Stimulated activated CD8-positive, alpha-beta memory T cell treated with anti-CD3 and anti-CD28 coated beads, Interleukin-7, amount 100 ng/mL, for 4 hours (primary cell): ENCODE measurements around the gene LZIC.
"Not testable (repeated sequence)": the region's sequence is repeated elsewhere in the genome, so short reads cannot be mapped to it uniquely, and the experiment has no call there.

Source experiments
- DNase-seq, 2 donors: peaks; one replicate each; pipeline ENCODE4 v3.0.0-alpha.2; 2020; ENCODE audit warnings: low read depth in 2 of 2

LZIC gene

DNA sequence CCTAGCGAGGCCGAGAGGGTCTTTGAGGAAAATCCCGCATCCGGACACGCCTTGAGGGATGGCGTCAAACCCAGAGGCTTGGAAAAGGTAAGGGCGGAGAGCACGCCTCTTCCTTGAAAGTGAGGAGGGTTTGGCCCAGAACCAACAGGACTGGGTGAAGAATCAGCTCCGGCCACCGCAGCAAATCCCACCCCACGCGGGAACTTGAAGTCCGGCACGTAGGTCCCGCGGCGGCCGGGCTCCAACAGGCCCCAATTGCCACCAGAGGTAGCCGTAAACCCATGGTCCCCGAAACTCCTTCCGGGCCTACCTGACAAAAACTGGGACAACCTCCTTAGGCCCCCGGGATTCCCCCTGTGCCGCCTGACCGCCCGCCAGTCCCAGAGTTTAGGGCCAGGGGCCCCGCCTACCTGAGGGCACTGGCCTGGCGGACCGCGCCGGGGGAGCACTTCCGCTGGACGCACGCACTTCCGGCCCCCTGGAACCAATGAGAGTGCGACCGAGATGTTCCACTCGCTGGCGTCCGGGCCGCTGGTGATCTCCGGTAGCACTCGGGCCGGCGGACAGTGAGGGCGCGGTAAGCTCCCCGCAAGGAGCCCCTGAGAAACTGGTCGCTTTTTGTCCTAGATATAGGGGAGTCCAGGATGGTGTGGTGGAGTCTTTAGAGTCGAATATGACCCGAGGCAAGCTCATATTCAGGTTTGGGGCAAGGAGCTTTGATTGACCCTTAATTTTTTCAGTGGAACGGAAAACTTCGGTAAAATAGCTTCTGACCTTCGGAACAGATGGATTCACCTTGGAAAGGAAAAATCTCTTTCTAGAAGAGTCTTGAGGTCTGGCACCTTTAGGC lies at the start of gene LZIC, which contains the start of gene NMNAT1:
Gene LZIC (minus strand): TSS at position 453 of the 850 bp plus-strand sequence. CDS start 6,772 bp downstream, outside the sequence.
Gene NMNAT1 (plus strand): TSS at position 537 of the 850 bp plus-strand sequence. CDS start 28,599 bp downstream, outside the sequence.
- DNase-seq: peak; percentile 74 to 85

DNA sequence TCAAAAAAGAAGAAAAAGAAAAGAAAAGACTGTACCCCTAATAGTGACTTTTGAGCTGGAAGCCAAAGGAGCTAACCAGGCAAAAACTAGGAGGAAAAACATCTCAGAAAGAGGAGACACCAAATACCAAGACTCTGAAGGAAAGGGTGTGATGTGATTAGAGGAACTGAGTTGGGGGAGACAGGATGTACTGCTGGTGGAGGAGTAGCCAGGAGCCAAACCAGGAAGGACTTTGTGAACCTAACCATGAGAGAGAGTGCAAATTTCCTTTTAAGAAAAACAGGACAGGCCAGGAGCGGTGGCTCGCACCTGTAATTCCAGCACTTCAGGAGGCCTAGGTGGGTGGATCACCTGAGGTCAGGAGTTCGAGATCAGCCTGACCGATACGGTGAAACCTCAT lies 49.7 kb upstream of the LZIC start:
- no peak for DNase-seq

DNA sequence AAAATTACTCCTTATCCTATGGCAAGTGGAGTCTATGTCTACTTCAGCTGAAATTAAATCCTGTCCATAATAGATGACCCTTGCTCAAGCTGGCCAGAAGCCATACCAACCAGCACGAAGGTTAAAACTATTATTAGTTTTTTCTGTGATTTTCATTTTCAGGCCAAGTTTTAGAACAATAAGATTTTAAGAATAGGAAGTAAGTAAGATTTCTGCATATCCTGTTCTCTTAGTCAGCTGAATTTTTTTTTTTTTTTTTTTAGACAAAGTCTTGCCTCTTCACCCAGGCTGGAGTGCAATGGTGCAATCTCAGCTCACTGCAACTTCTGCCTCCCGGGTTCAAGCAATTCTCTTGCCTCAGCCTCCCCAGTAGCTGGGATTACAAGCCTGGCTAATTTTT lies 47.8 kb upstream of the LZIC start:
- DNase-seq: no peak

DNA sequence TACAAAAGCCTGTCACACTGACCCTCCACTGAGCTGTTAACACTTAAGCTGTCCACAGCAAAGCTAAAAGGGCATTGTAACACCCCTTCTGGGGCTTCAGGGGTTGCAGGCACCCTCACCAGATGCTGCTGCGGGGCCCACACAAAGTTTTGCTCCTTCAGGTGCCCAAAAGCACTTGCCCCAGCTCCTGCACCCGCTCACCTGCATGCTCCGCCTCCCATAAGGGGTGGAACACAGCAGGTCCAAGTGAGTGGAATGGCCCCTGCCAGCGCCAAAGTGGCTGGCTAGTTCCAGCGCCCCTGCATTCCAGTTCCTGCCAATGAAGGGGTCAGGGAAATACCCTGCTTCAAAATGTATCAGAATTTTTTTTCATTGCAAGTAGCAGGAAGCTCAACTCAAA lies 46.6 kb upstream of the LZIC start:
- DNase-seq: no peak

DNA sequence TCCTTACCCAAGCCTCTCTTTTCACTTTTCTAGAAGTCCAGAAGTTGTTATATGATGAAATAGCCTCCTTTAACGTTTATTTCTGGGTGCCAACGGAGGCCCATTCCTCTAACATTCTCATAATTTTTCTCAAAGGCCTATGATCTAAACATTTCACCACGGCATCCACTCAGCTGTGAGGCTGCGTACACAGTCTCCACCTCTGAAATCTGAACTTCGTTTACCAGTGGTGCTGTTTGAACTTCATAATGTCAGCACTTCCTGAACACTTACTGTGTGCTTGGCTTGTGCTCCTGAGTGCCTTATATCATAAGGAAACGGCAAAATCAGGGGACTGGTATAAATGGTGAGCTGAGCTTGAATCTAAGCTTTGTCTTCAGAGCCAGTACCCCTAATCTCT lies 41.8 kb upstream of the LZIC start:
- no peak for DNase-seq

DNA sequence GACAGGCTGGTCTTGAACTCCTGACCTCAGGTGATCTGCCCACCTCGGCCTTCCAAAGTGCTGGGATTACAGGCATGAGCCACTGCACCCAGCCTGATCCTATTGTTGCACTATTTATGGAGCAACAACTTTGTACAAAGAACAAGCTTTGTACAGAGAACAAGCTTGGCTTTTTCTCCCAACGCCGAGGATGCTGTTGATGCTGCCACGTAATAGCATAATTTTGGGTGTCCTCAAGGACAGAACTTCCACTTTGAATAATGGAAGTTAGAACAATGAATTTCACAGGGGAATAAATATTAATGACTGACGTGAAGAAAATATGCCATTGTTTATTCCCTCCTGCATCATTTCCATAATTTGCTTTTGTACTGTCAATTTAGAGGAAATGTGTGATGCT lies 41.1 kb upstream of the LZIC start:
- no peak for DNase-seq

DNA sequence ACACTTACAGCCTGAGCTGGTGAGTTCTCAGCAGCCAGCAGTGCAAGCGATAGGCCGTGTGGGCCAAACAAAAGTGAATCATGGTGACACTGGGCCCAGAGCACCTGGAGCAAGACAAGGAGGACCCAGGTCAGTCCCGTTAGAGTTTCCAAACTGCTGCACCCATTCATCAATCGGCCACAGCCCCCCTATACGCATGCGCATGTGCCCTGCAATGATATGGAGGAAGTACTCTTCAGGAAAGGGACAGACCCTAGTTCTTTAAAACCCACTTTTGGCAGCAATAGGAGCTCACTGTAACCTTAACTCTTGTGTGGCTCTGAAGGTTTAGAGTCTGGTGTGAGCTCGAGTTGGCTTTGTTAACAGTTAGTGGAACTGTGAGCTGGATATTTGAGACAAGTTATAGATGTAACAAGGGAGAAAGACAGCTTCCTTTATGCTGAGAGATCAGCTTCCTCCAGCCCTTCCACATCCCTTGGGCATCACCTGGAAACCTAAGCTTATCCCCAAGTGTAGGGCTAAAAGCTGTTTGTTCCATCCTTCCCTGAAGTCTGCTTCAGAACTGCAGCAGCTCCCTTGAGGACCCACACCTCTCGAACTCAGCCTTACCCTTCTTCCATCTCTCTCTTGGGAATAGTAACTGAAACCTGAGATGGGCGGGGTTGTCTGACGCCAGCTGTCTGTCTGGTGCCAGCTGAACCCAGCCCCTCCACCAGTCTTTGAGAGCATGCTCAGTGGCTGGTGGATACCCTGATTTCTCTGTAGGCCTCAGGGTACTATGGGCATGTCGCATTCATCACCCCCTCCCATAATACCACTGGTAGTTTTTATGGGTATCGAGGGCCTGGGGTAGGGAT lies 17.7 kb upstream of the LZIC start:
- DNase-seq: no peak

DNA sequence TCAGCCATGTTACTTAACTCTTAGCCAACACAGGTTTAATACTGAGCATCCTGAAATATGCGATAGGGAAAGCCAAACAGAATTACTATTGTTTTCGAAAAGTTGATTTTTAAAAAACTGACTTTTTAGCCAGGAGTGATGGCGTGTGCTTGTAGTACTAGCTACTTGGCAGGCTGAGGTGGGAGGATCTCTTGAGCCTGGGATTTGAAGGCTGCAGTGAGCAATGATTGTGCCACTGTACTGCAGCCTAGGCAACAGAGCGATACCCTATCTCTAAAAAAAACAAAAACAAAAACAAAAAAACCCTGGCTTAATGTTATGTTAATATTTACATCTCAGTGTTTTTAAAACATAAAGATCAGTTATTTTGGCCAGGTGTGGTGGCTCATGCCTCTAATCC lies 16.8 kb upstream of the LZIC start:
- DNase-seq: no peak

DNA sequence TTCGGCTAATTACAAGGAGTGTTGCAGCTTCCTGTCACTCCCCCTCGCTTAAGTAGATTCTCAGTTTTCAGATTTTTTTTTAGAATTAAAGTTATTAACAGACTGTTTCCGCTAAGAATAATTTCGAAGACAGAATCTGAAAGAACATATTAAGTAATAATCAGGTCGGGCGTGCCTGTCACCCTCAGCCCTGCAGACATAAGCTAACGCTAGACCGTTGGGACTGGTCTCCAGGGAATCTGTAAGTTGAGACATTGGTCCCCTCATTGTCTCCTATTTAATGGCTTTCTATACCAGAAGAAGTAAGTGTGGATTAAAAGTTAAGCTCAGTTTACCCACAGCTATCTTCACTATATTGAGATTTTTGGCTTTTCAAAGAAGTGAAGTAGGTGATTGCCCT lies 14.5 kb upstream of the LZIC start:
- no peak for DNase-seq

DNA sequence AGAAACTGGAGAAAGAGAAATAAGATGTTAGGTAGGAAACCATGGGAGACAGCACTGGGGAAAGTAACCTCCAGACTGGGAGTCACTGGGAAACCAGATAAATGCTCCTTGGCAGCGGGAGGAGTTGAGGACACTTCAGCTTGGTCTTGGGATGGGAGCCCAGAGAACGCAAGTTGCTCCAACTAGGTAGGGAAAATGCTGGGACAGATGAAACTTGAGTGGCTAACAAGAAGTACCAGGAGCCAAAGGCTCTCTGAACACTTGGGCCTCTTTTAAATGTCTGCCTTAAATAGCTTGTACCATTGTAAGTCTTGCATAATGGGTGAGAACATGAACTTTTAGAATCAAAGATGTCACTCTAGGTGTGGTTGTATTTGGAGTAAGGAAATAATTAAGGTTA lies 3.1 kb upstream of the LZIC start:
- no peak for DNase-seq

DNA sequence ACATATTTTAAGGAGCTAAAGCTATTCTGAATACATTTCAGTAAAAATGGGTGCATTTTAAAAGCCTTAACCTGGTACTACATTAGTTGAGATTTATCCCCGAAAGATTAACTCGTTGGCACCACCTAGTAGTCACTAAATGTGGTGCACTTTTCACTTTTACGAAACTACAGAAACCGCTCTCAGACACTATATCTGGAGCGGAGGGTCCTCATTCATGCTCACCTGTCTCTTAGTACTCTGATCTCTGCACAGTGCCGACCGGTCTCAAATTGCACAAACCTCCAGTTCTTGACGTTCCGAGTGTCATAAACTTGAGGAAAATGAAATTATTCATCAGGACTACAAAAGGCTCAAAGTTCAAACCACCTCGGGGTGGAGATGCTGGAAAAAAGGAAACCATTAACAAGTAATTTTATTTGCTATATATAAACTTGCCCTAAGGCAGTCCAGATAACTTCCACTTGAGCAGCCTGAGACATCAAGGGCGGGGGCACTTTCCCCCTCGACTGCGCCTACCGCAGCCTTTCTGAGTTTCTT lies 722 bp downstream of the LZIC start:
- DNase-seq: no peak

DNA sequence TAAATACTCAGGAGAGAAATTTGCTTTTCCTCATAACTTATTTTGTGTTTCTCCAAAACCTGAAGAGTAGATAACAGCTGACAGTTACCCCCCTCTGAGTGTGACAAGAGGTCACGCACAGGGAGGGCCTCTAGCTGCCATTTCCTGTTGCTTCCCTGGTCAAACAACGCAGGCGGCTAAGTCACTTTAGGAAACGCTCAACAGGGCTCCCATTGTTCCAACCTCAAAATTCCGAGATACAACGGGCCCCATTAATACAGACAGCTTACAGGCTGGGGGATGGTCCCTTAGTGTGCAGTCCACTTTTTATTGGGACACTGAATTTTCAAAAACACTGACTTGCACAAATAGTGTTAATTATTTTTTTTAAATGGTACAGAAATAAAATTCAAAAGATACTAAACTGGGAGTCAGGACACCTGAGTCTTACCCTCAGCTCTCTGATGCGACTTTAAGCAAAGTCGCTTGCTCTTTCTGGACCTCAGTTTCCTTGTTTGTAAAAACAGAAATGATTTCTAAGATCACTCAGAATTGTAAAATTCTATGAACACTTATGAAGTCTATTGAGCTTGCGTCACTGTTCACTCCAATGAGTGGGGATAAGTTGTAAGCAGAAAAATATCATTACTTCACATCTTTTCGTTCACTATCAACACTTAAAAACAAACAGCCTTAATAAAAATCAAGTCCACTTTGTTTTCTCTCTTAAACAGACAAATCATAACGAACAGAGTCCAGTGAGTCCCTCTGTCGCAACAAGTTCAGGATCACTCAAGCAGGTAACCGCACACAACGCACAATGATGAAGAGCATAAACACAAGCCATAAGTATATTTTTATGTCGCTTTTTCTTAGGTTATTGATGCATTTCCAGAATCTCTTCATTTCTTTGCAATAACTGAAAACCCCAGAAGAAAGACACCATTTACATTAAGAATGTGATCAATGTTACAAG lies 13.5 kb downstream of the LZIC start:
- no peak for DNase-seq

DNA sequence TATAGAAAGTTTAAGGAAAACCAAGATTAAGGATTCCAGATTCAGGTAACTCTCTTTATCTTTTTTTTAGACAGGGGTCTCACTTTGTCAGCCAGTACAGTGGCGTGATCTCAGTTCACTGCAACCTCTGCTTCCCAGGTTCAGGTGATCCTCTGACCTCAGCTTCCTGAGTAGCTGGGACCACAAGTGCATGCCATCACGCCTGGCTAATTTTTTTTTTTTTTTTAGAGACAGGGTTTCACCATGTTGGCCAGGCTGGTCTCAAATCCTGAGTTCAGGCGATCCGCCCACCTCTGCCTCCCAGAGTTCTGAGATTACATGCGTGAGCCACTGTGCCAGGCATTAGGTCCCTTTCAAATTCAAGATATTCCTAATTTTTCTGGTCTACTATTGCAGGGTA lies 15.9 kb downstream of the LZIC start:
- DNase-seq: no peak

DNA sequence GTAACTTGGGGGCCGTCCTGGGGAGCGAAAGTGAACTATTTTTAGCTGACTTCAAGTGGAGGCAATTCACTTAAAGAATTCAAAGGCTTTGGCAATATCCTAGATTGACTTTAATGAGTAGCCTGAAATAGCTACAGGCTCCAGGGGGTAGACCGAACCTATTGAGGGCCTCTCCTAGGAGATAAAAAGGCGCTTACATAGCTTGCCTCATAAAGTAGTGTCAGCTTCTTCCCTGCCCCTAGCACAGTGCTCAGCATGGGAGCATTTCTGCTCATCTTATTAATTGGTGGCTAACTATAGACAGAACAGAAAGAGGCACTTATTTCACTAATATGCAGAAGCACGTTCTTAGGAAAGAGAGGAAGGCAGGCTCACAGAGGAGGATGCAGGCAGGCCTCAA lies 20.8 kb downstream of the LZIC start:
- DNase-seq: no peak

DNA sequence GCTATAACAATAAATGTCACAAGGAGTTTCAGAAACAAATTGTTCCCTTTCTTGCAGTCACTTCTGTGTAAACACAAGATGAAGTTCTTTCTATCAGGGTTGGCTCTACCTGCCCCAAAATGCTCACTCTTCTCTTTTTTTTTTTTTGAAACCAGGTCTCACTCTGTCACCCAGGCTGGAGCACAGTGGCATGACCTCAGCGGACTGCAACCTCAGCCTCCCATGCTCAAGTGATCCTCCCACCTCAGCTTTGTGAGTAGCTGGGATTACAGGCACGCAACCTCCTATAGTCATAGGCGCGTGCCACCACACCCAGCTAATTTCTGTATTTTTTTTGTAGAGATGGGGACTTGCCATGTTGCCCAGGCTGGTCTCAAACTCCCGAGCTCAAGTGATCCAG lies 22.6 kb downstream of the LZIC start:
- DNase-seq: no peak

DNA sequence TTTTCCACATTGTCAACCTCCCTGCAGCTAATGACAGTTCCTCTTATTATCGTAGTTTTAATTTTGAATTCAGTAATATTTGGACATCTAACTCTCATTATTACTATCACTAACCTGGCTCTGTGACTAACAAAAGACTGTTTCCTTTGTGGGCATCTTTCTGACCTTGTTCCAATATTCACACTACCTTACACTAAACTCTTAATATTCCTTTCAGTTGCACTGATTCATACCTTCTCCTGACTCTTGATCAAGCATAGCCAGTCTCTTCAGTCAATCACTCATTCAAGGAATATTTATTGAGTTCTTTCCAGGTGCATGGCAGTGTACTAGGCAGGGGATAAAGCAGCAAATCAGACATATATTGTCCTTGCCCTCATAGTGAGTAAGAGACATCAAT lies 25.3 kb downstream of the LZIC start:
- DNase-seq: no peak

DNA sequence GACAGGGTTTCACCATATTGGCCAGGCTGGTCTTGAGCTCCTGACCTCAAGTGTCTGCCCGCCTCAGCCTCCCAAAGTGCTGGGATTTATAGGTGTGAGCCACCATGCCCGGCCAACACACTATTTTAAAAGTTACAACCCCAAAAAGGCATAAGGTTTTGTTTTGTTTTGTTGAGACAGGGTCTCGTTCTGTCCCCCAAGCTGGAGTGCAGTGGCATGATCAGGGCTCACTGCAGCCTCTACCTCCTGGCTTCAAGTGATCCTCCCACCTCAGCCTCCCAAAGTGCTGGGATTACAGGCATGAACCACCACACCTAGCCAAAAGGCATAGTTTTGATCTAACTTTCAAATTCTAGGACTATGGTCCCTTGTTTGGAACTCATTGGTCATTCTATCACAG lies 25.7 kb downstream of the LZIC start:
- DNase-seq: not testable (repeated sequence)

DNA sequence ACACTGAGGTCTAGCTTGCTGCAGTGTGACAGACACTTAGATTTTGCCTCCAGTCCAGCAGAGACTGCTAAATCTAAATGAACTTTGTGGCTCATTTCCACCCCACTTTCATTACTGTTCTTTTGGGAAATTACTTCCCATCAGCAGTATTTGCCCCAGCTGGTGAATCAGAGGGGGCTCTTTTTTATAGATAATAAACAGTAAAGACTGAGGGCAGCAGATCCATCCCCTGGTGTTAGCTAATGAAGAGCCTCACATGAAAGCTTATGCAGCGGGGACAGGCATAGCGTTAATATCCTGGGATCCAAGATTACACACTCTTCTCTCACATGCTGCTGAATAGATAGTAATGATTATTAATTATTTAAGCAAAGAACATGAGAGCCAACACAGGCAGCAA lies 26.7 kb downstream of the LZIC start:
- no peak for DNase-seq

DNA sequence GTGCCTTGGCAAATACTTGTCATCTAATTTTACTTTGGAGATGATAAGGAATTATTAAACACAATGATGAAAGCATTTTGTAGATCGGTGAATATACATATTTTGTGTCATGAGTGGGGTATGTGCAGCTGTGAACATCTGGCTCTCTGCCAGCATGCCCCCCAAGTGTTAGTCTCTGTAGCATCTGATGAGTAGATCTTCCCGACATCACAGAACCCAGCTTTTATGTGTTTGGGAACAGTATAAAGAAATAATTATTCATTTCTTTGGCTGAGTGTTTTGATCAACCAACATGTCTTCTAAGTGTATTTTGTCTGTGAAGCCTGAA lies 28.6 kb downstream of the LZIC start:
- DNase-seq: no peak

DNA sequence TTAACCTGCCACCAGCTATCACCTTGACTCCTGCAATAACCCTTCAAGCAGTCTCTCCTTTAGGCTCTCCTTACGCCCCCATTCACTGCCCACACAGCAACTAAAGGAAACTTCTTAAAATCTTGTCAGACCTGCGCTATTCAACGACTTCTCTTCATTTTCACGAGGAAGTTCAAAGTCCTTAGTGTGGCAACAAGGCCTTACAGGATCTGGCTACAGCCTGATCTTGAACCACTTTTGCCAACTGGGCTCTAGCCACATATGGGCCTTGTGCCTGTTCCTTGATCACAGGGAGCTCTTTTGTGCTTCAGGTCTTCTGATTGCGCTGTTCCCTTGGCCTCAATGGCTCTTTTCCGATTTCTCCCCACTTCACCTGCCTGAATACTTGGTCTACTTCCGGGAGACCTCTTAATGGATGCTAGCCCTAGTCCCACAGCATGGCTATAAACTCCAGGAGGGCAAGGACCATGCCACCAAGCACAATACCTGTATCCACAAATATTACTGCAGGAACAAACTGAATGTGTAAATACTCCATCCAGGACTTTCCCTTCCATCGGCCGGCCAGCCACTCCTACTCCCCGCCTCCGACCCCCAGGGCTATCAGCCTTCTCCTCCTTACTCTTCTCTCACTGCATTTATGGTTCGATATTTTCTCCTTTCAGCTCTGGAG lies 30.8 kb downstream of the LZIC start:
- DNase-seq: no peak
